ENCODE data around the gene CHD1L.
"Not testable (repeated sequence)": the region's sequence is repeated elsewhere in the genome, so short reads cannot be mapped to it uniquely, and the experiment has no call there.

Gene CHD1L

GRCh38 chr1:147267711-147268110 is 25.2 kb downstream of the CHD1L start:
- no peak for DNase-seq (ENCODE audit: low read depth)

- no peak for DNase-seq (ENCODE audit: low read depth)
Observed at GRCh38 chr1:147270721-147271120, 28.2 kb downstream of the CHD1L start.

GRCh38 chr1:147272042-147272441 is 29.6 kb downstream of the CHD1L start:
- no peak for DNase-seq (ENCODE audit: low read depth)

- DNase-seq (ENCODE audit: low read depth) = peak; percentile 83
Observed at GRCh38 chr1:147273409-147274336, 31.2 kb downstream of the CHD1L start.

- DNase-seq (ENCODE audit: low read depth) = no peak
Observed at GRCh38 chr1:147281950-147282349, 39.5 kb downstream of the CHD1L start.

GRCh38 chr1:147283011-147283410 is 40.5 kb downstream of the CHD1L start:
- DNase-seq (ENCODE audit: low read depth) = no peak

- DNase-seq (ENCODE audit: low read depth) = no peak
Observed at GRCh38 chr1:147287133-147287865, 44.8 kb downstream of the CHD1L start.

- peak; percentile 56 for DNase-seq (ENCODE audit: low read depth)
Observed at GRCh38 chr1:147292012-147292411, 49.5 kb downstream of the CHD1L start.

GRCh38 chr1:147292631-147293251 is 50.3 kb downstream of the CHD1L start:
- peak; percentile 77 for DNase-seq (ENCODE audit: low read depth)

- no peak for DNase-seq (ENCODE audit: low read depth)
Observed at GRCh38 chr1:147297438-147297837, 55.0 kb downstream of the CHD1L start.

- not testable (repeated sequence) for DNase-seq (ENCODE audit: low read depth)
Observed at GRCh38 chr1:147305803-147306202, 63.3 kb downstream of the CHD1L start.

GRCh38 chr1:147316968-147317367 is 74.5 kb downstream of the CHD1L start:
- no peak for DNase-seq (ENCODE audit: low read depth)

GRCh38 chr1:147326933-147327687 is 84.6 kb downstream of the CHD1L start:
- DNase-seq (ENCODE audit: low read depth) = not testable (repeated sequence)

GRCh38 chr1:147334292-147334691 is 91.8 kb downstream of the CHD1L start:
- DNase-seq (ENCODE audit: low read depth) = no peak

- DNase-seq (ENCODE audit: low read depth) = no peak
Observed at GRCh38 chr1:147336291-147336690, 93.8 kb downstream of the CHD1L start.

GRCh38 chr1:147337040-147337630 is 94.7 kb downstream of the CHD1L start:
- no peak for DNase-seq (ENCODE audit: low read depth)

GRCh38 chr1:147338571-147338970 is 96.1 kb downstream of the CHD1L start:
- DNase-seq (ENCODE audit: low read depth) = no peak

GRCh38 chr1:147341246-147341645 is 98.8 kb downstream of the CHD1L start:
- no peak for DNase-seq (ENCODE audit: low read depth)

Data from HS-5 (cell line).